ENCODE results near the gene TMEM59L. TPM values are rescaled to one million over a fixed set of nuclear protein-coding genes. Genes with fewer than 3 reads are reported as not detected.
A peak's percentile ranks its signal among the peaks of the same experiment; 100 is the strongest.

Gene TMEM59L
- total and polyA plus RNA-seq, 9 of the 15 experiments (the other 6 are each of a cell fraction or from before 2014, with no cell fraction given) = 0.37 TPM; not detected in 8

- Histone ChIP-seq H2AFZ (ENCODE audit: low read depth, low read length) (no peak overlapping the region), H3K4me1 (replicated peaks in 1 of 2; ENCODE audit: control insufficient read depth in 2 of 2, insufficient read depth in 2 of 2, low read length in 2 of 2) (peaks cover 4 to 25% of the 10 kb centered on the region in 2 experiments; a peak in 4 of 5 replicates), H4K20me1 (replicated peaks; ENCODE audit: control insufficient read depth, insufficient read depth, low read length) (0 out of 2 replicates have a peak, but pooled peaks cover 3% of the 10 kb centered on the region), H3K9ac (ENCODE audit: insufficient read depth in 1 of 2, low read depth in 2 of 2, low read length in 2 of 2) (peak overlapping the region in 1 of 2 experiments; percentile 98; a peak in 2 of 4 replicates), H3K9me3 (replicated peaks; ENCODE audit: control insufficient read depth, insufficient read depth, low read depth, low read length) (no peaks in the 10 kb centered on the region), H3K9me1 (ENCODE audit: control insufficient read depth, insufficient read depth, low read length) (no peaks in the 10 kb centered on the region), H3K36me3 (ENCODE audit: control insufficient read depth, insufficient read depth, low read length) (no peaks in the 10 kb centered on the region), H3K79me2 (ENCODE audit: control insufficient read depth, insufficient read depth, low read length) (peaks cover 24% of the 10 kb centered on the region), H3K4me2 (ENCODE audit: insufficient read depth, low read length) (peak overlapping the region; percentile 82), H3K4me3 (peak overlapping the region; percentile 100), H3K27me3 (ENCODE audit: control insufficient read depth in 2 of 2, insufficient read depth in 2 of 2, low read length in 2 of 2) (peaks cover 10 to 16% of the 10 kb centered on the region in 2 experiments; a peak in 4 of 5 replicates), H3K27ac (ENCODE audit: extremely low read depth, low read depth, low read length) (0 out of 3 replicates have a peak overlapping the region, but pooled peaks have one; percentile 82)
- peak; percentile 82 for FAIRE-seq
- ATAC-seq = no peak
- in situ Hi-C loops (cut with MboI) = no loop called here
- intact Hi-C loops (cut with micrococcal nuclease) = loop anchor here (5.0 kb wide), 2 partner anchors 46 to 194 kb away; partner anchors contain the start of gene UPF1
- WGBS (ENCODE audit: insufficient coverage, low coverage, missing lambda C conversion rate) = 37% methylated on average over 3 of the region's 3 CpGs
- POLR2A ChIA-PET = interaction anchor here (0.8 to 1.0 kb wide), 2 partner anchors 9 to 11 kb away, joined by 3 to 4 read pairs; no protein-coding TSS in a partner anchor
- BruUV-seq (replicated peaks) = TSS peak; percentile 41
- DNase-seq (ENCODE audit: extremely low read depth in 1 of 4, low spot score in 3 of 4) = peak in 3 of 4 experiments; percentile 37 to 56 (median 44)
- CTCF ChIA-PET (ENCODE audit: low intra/inter-chr PET ratio) = no interaction called here
- TF ChIP-seq U2AF2 (optimal IDR thresholded peaks at IDR 0.05; ENCODE audit: low read depth, low read length) = no peak
- TF ChIP-seq PRDM10 (IDR thresholded peaks at IDR 0.05; ENCODE audit: partially characterized antibody) = peak; percentile 90
- TF ChIP-seq PATZ1 (CRISPR knock-in tag; IDR thresholded peaks at IDR 0.05; ENCODE audit: borderline replicate concordance) = no peak
- no peak for TF ChIP-seq ATF1 (CRISPR knock-in tag; IDR thresholded peaks at IDR 0.05)
- TF ChIP-seq ATF1 (tag; IDR thresholded peaks at IDR 0.05) = no peak
- TF ChIP-seq HDAC3 (IDR thresholded peaks at IDR 0.05; ENCODE audit: borderline replicate concordance, partially characterized antibody) = no peak
- no peak for TF ChIP-seq ZNF655 (CRISPR knock-in tag; IDR thresholded peaks at IDR 0.05)
- 0 out of 2 replicates have a peak, but pooled peaks have one; percentile 42 for TF ChIP-seq FOXK1 (CRISPR knock-in tag; IDR thresholded peaks at IDR 0.05; ENCODE audit: borderline replicate concordance)
- TF ChIP-seq CHD4 (IDR thresholded peaks at IDR 0.05; ENCODE audit: insufficient read depth, insufficient replicate concordance, low read depth, low read length, poor library complexity, severe bottlenecking) = no peak
- TF ChIP-seq ZNF280A (IDR thresholded peaks at IDR 0.05; ENCODE audit: low read depth, partially characterized antibody) = no peak
Observed at GRCh38 chr19:18637673-18638630, 25.3 kb downstream of the TMEM59L start.
